22Rv1 (cell line): Measurements from ENCODE around the gene ILDR2.

ENCODE experiments used
- CTCF ChIP-seq: fragments of 450-650 bp; IDR thresholded peaks from 2 replicates; pipeline ENCODE4 v1.5.1; 2017; ENCODE audit warnings: mild to moderate bottlenecking
- ZFX ChIP-seq: fragments of 450-650 bp; IDR thresholded peaks from 2 replicates; pipeline ENCODE4 v1.6.1; 2017; ENCODE audit warnings: antibody characterized with exemption, borderline replicate concordance

- TF ChIP-seq CTCF = no peak
- TF ChIP-seq ZFX = no peak
Observed at GRCh38 chr1:166937962-166938361, 37.4 kb downstream of the ILDR2 start.
